ENCODE measurements around the gene CSRP1. TPM values are rescaled to one million over a fixed set of nuclear protein-coding genes. Genes with fewer than 3 reads are reported as not detected.

The CSRP1 gene
- total and polyA plus RNA-seq, 5 donors from 2014 or later, result 63.8 to 115 (median 82.0) TPM

DNA sequence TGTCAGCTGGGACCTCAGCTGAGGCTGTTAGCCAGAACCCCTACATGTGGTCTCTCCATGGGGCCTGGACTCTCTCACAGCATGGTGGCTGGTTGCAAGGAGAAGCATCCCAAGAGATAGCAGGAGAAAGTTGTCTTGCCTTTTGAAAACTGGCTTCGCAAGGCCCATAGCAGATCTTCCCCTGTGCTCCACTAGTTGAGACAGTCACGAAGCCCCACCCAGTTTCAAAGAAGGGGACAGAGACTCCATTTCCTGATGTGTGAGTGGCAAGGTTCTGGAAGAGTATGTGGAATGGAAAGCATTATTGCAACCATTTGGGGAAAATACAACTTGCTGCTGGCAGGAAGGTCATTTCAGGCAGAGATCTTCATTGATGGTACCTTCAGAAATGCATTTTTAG lies 7.5 kb upstream of the CSRP1 start:
- no peaks in the 10 kb centered on the region for H3K4me1 ChIP-seq (ENCODE audit: control insufficient read depth, insufficient read depth, low read length, poor library complexity, severe bottlenecking)
- H3K9me3 Mint-ChIP-seq, result no peaks in the 10 kb centered on the region
- H3K27me3 ChIP-seq (ENCODE audit: control insufficient read depth, insufficient read depth, low read length), result no peaks in the 10 kb centered on the region
- no peak overlapping the region for H3K4me3 ChIP-seq (ENCODE audit: low read depth, low read length)
- peaks cover 0 to 15% (median 5%) of the 10 kb centered on the region in 4 donors for H3K4me1 Mint-ChIP-seq
- H3K4me3 Mint-ChIP-seq, result no peak overlapping the region
- peaks cover 5% of the 10 kb centered on the region for H3K36me3 Mint-ChIP-seq
- ATAC-seq (ENCODE audit: low read depth in 2 of 2), result no peak
- DNase-seq, result no peak
- no peak overlapping the region for H3K27ac ChIP-seq (ENCODE audit: insufficient read depth, low read length, poor library complexity, severe bottlenecking)
- H3K27me3 Mint-ChIP-seq, result no peaks in the 10 kb centered on the region
- no peaks in the 10 kb centered on the region for H3K9me3 ChIP-seq (ENCODE audit: control insufficient read depth in 2 of 2, low read length in 2 of 2)
- no peak overlapping the region for H3K27ac Mint-ChIP-seq
- H3K36me3 ChIP-seq (ENCODE audit: control insufficient read depth, insufficient read depth, low read length), result no peaks in the 10 kb centered on the region

DNA sequence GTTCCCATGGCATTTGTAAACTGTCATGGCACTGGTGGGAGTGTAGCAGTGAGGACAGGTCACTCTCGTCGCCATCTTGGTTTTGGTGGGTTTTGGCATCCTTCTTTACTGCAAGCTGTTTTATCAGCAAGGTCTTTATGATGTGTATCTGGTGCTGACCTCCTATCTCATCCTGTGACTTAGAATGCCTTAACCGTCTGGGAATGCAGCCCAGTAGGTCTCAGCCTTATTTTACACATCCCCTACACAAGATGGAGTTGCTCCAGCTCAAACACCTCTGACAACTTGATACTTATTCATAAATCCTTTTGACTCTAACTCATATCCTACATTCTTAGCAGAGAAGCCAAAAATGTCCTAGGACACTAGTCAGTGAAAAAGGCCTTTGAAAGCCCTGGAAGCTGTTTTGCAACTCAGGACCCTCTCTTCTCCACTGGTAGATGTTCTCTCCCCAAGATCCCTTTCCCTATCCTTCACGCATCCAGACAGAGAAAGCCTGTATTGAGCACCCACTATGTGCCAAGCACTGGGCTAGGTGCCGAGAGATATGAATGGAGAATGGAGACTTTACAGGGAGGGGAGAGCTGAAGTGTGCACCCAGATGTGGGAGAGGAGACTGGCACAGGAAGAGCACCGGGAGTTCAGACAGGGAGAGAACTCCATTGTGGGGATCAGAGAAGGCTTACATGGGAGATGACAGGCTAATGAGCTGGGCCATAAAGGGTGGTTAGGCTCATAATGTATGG lies 6.7 kb upstream of the CSRP1 start:
- no peaks in the 10 kb centered on the region for H3K9me3 Mint-ChIP-seq
- no peaks in the 10 kb centered on the region for H3K4me1 ChIP-seq (ENCODE audit: control insufficient read depth, insufficient read depth, low read length, poor library complexity, severe bottlenecking)
- H3K27ac ChIP-seq (ENCODE audit: insufficient read depth, low read length, poor library complexity, severe bottlenecking), result no peak overlapping the region
- no peak overlapping the region for H3K4me3 ChIP-seq (ENCODE audit: low read depth, low read length)
- no peak for DNase-seq
- no peaks in the 10 kb centered on the region for H3K36me3 ChIP-seq (ENCODE audit: control insufficient read depth, insufficient read depth, low read length)
- no peak for ATAC-seq (ENCODE audit: low read depth in 2 of 2)
- no peak overlapping the region for H3K27ac Mint-ChIP-seq
- peaks cover 0 to 23% (median 9%) of the 10 kb centered on the region in 4 donors for H3K4me1 Mint-ChIP-seq
- H3K9me3 ChIP-seq (ENCODE audit: control insufficient read depth in 2 of 2, low read length in 2 of 2), result no peaks in the 10 kb centered on the region
- no peaks in the 10 kb centered on the region for H3K27me3 ChIP-seq (ENCODE audit: control insufficient read depth, insufficient read depth, low read length)
- no peak overlapping the region for H3K4me3 Mint-ChIP-seq
- H3K36me3 Mint-ChIP-seq, result peaks cover 5% of the 10 kb centered on the region
- H3K27me3 Mint-ChIP-seq, result no peaks in the 10 kb centered on the region

DNA sequence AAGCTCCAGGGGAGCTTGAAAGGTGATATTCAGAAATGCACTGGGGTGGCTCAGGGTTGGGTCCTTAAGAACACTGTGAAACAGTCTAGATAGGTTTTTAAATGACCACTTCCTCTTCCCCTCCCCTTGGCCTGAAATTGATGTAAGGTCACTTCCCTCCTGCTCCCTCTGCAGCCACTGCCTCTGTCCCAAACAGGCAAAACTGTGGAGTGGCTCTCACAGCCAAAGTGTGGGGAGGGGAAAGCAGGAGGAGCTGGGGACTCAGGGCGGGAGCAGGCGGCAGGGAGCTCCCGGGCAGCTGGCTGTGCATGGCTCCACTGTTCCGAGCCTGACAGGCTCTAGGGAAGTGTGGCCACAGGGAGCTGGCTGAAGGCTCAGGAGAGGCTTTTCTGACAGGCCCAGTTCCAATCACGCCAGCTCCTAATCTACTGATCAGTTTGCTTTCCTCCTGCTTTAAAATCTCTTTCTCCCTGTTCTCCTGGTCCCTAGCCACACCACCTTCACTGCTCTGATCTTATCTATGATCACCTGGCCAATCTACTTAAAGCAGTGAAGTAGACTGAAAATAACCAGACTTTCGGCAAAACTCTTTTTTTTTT lies 5.1 kb upstream of the CSRP1 start:
- Histone ChIP-seq H3K9me3 (ENCODE audit: control insufficient read depth in 2 of 2, low read length in 2 of 2) (no peaks in the 10 kb centered on the region), H3K4me3 (ENCODE audit: low read depth, low read length) (no peak overlapping the region), H3K4me1 (ENCODE audit: control insufficient read depth, insufficient read depth, low read length, poor library complexity, severe bottlenecking) (peaks cover 10% of the 10 kb centered on the region), H3K36me3 (ENCODE audit: control insufficient read depth, insufficient read depth, low read length) (no peaks in the 10 kb centered on the region), H3K27me3 (ENCODE audit: control insufficient read depth, insufficient read depth, low read length) (no peaks in the 10 kb centered on the region), H3K27ac (ENCODE audit: insufficient read depth, low read length, poor library complexity, severe bottlenecking) (no peak overlapping the region)
- no peaks in the 10 kb centered on the region for H3K36me3 Mint-ChIP-seq
- H3K4me3 Mint-ChIP-seq, result no peak overlapping the region
- DNase-seq, result no peak
- H3K4me1 Mint-ChIP-seq, result peaks cover 0 to 34% (median 14%) of the 10 kb centered on the region in 4 donors
- no peaks in the 10 kb centered on the region for H3K9me3 Mint-ChIP-seq
- H3K27me3 Mint-ChIP-seq, result no peaks in the 10 kb centered on the region
- ATAC-seq (ENCODE audit: low read depth in 2 of 2), result no peak
- H3K27ac Mint-ChIP-seq, result no peak overlapping the region

DNA sequence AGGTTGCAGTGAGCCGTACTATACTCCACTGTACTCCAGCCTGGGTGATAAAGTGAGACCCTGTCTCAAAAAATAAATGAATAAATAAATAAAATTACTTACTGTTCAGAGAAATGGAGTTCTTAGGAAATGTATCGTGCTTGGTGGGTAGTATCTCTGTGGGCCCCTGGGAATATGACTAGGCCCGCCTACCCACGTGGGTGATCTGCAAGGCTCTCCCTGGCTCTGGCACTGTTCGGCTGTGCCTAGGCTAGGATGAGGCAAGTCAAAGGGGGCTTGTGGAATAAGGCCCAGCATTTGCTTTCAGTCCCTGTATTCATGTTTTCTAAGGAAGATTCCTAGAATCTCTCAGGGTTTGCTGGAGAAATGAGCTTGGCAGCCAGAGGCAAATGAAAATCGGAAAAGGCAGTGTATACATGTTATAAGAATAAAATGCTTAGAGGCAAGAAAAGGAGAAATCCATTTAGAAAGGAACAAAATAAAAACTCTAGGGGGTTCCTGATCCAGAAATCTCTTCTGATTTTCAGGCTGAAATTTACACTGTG lies 4.5 kb upstream of the CSRP1 start:
- DNase-seq (no peak), ATAC-seq (ENCODE audit: low read depth in 2 of 2) (no peak)
- Histone ChIP-seq H3K9me3 (ENCODE audit: control insufficient read depth in 2 of 2, low read length in 2 of 2) (no peaks in the 10 kb centered on the region), H3K4me1 (ENCODE audit: control insufficient read depth, insufficient read depth, low read length, poor library complexity, severe bottlenecking) (peaks cover 11% of the 10 kb centered on the region), H3K36me3 (ENCODE audit: control insufficient read depth, insufficient read depth, low read length) (no peaks in the 10 kb centered on the region), H3K27me3 (ENCODE audit: control insufficient read depth, insufficient read depth, low read length) (no peaks in the 10 kb centered on the region), H3K4me3 (ENCODE audit: low read depth, low read length) (no peak overlapping the region), H3K27ac (ENCODE audit: insufficient read depth, low read length, poor library complexity, severe bottlenecking) (no peak overlapping the region)
- Mint-ChIP-seq H3K4me1 (peaks cover 0 to 34% (median 16%) of the 10 kb centered on the region in 4 donors), H3K27ac (peak overlapping the region in 1 of 3 donors; percentile 62), H3K36me3 (no peaks in the 10 kb centered on the region), H3K9me3 (no peaks in the 10 kb centered on the region), H3K4me3 (no peak overlapping the region), H3K27me3 (no peaks in the 10 kb centered on the region)

DNA sequence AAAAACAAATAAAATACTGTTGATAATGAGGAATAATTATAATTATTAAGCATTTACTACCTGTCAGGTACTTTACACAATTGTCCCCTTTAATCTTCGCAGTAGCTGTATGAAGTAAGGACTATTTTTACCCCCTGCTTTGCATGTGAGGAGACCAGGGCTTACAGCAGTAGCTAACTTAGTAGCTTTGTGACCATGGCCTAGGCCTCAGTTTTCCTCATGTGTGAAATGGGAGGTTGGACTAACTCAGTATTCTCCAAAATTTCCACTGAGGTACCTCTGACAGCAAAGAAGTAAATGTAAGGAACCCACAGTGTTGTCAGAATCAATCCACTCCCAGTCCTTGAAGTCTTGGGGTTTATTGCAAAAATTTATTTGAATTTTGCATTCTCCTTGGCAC lies 3.8 kb upstream of the CSRP1 start:
- peak overlapping the region in 1 of 3 donors; percentile 62 for H3K27ac Mint-ChIP-seq
- H3K4me3 ChIP-seq (ENCODE audit: low read depth, low read length), result no peak overlapping the region
- H3K27me3 Mint-ChIP-seq, result no peaks in the 10 kb centered on the region
- DNase-seq (no peak), ATAC-seq (ENCODE audit: low read depth in 2 of 2) (no peak)
- H3K9me3 ChIP-seq (ENCODE audit: control insufficient read depth in 2 of 2, low read length in 2 of 2), result no peaks in the 10 kb centered on the region
- H3K27ac ChIP-seq (ENCODE audit: insufficient read depth, low read length, poor library complexity, severe bottlenecking), result no peak overlapping the region
- H3K27me3 ChIP-seq (ENCODE audit: control insufficient read depth, insufficient read depth, low read length), result no peaks in the 10 kb centered on the region
- H3K36me3 ChIP-seq (ENCODE audit: control insufficient read depth, insufficient read depth, low read length), result no peaks in the 10 kb centered on the region
- H3K36me3 Mint-ChIP-seq, result no peaks in the 10 kb centered on the region
- H3K4me3 Mint-ChIP-seq, result no peak overlapping the region
- no peaks in the 10 kb centered on the region for H3K9me3 Mint-ChIP-seq
- peaks cover 6 to 40% (median 23%) of the 10 kb centered on the region in 4 donors for H3K4me1 Mint-ChIP-seq
- peaks cover 19% of the 10 kb centered on the region for H3K4me1 ChIP-seq (ENCODE audit: control insufficient read depth, insufficient read depth, low read length, poor library complexity, severe bottlenecking)

DNA sequence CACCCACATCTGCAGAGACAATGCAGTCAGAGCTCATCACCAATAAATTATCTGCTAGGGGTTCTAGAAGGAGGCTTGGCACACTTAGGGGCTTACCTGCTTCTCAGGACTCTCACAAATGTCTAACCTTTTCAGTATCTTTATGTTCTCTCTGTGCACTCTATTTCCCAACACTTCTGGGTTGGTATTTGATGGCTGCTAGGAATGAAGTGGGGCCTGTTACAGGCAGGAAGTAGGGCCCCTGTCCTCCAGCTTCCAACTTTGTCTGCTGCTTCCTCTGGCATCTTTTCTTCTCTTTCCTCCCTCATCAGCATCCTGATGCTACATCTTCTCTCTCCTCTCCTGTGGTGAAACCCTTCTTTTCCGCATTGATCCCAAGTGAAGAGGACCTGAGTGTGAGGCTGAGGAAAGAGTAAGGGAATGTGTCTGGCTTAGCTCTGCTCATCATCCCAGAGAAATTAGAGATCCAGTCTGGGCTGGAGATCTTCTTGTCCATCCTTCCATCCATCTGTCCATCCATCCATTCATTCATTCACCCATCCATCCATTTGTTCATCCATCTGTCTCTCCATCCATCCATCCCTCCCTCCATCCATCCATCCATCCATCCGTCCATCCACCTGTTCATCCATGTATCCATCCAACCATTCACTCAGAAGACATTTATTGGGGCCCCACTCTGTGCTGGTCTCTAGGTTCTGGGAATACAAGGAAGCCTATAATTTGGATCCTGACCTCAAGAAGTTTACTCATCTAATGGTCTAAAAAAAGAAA lies 2.9 kb upstream of the CSRP1 start:
- H3K9me3 ChIP-seq (ENCODE audit: control insufficient read depth in 2 of 2, low read length in 2 of 2), result no peaks in the 10 kb centered on the region
- no peaks in the 10 kb centered on the region for H3K36me3 ChIP-seq (ENCODE audit: control insufficient read depth, insufficient read depth, low read length)
- Mint-ChIP-seq H3K27ac (peak overlapping the region in 2 of 3 donors; percentile 38 to 68), H3K4me3 (peak overlapping the region in 3 of 4 donors; percentile 17 to 73 (median 61)), H3K27me3 (no peaks in the 10 kb centered on the region), H3K4me1 (peaks cover 7 to 42% (median 26%) of the 10 kb centered on the region in 4 donors), H3K36me3 (no peaks in the 10 kb centered on the region), H3K9me3 (no peaks in the 10 kb centered on the region)
- DNase-seq (no peak), ATAC-seq (ENCODE audit: low read depth in 2 of 2) (no peak)
- H3K27ac ChIP-seq (ENCODE audit: insufficient read depth, low read length, poor library complexity, severe bottlenecking), result no peak overlapping the region
- H3K4me3 ChIP-seq (ENCODE audit: low read depth, low read length), result no peak overlapping the region
- H3K27me3 ChIP-seq (ENCODE audit: control insufficient read depth, insufficient read depth, low read length), result no peaks in the 10 kb centered on the region
- H3K4me1 ChIP-seq (ENCODE audit: control insufficient read depth, insufficient read depth, low read length, poor library complexity, severe bottlenecking), result peaks cover 27% of the 10 kb centered on the region

DNA sequence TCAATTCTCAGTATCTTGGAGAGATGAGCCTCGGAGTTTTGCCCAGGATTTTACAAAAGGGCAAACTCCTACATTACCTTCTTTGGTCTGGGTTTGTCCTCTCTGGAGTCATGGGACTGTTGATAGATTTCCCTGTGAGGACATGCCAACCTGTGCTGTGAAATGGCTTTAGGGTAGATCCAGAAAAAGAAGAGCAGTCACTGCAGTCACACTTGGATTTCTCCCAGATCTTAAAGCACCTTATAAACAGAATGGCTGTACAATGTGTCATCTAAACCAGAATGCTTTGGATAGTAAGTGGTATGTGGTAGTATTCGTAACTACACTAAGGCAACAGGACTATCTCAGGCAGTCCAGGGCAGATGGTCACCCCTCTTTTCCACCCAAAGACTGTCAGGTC lies 1.9 kb upstream of the CSRP1 start:
- Mint-ChIP-seq H3K27ac (peak overlapping the region in 1 of 3 donors; percentile 15), H3K27me3 (no peaks in the 10 kb centered on the region), H3K4me1 (peaks cover 13 to 50% (median 30%) of the 10 kb centered on the region in 4 donors), H3K9me3 (no peaks in the 10 kb centered on the region), H3K36me3 (no peaks in the 10 kb centered on the region), H3K4me3 (peak overlapping the region in 3 of 4 donors; percentile 33 to 61 (median 39))
- Histone ChIP-seq H3K9me3 (ENCODE audit: control insufficient read depth in 2 of 2, low read length in 2 of 2) (no peaks in the 10 kb centered on the region), H3K27me3 (ENCODE audit: control insufficient read depth, insufficient read depth, low read length) (no peaks in the 10 kb centered on the region), H3K4me3 (ENCODE audit: low read depth, low read length) (no peak overlapping the region), H3K36me3 (ENCODE audit: control insufficient read depth, insufficient read depth, low read length) (no peaks in the 10 kb centered on the region), H3K27ac (ENCODE audit: insufficient read depth, low read length, poor library complexity, severe bottlenecking) (no peak overlapping the region), H3K4me1 (ENCODE audit: control insufficient read depth, insufficient read depth, low read length, poor library complexity, severe bottlenecking) (peaks cover 27% of the 10 kb centered on the region)
- DNase-seq, result no peak
- ATAC-seq (ENCODE audit: low read depth in 2 of 2), result no peak
